GM21390 (cell line): ENCODE data around the gene ABR.
"Not testable (repeated sequence)": the region's sequence is repeated elsewhere in the genome, so short reads cannot be mapped to it uniquely, and the experiment has no call there.

Source experiments
- ATAC-seq: cut with Tn5 transposase; IDR thresholded peaks from one replicate; pipeline ENCODE4 v1.9.1; 2021; ENCODE audit not compliant: unreplicated experiment

ABR gene

DNA sequence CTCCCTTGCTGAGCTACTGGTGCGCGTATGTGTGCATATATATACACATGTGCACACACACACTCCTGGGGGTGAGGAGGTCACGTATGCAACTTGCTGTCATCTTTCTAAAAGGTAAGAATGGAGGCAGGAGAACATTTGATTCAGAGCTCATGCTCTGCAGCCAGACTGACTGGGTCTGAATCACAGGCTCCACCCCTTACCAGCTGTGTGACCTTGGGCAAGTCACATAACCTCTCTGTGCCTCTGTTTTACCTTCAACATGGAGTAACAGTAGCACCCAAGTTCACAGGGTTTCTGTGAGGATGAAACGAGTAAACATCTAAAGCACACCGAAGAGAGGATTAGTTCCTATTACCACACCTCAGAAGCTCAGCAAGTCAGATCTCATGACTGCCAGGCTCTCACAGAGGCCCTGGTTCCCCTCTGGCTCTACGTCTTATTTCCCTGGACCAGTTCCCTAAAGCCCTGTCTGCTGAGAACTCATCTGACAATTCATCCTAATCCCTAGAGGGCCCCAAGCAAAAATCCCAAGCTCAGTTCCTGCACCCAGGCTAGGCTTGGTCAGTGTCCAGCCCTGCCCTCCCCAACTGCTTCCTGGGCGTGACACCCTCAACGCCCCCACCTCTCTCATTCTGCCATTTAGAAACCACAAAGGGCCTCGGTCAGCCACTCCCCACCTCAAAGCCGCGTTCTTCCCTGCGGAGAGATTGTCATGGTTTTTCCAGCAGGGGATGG is 28.7 kb downstream of the ABR start:
- no peak for ATAC-seq

DNA sequence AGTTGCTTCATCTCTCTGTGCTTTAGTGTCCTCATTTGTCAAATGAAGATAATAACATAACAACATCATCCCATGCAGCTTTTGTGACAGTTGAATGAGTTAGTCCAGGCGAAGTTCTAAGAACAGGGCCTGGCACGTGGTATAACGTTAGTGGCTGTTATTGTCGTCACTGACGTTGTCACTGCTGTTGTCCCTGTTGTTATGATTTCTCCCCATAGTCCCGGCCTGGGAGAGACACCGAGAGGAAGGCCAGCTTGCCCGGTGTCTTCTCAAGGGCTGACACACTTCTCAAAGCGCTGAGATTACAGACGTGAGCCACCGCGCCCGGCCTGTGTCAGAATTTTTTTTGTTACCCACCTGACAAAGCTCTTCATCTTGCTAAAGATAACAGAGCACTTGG is 29.9 kb downstream of the ABR start:
- no peak for ATAC-seq

DNA sequence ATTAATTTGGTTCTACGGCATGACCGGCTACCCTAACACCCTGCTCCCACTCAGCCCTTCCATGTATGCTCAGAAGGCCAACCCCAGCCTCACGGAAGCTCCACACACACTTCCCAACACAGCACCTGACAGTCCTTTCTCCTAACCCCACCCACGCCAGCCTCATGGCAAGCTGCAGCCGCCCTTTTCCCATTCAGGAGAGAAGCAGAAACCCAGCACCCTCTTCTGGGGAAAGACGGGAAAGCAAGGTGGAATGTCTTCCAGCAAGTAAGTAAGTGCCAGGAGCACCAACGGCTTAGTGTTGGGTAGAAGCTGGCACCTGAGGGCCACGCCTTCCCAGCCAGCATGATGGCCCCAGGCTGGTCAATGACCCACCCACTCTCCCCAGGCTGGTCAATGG is 32.1 kb downstream of the ABR start:
- no peak for ATAC-seq

DNA sequence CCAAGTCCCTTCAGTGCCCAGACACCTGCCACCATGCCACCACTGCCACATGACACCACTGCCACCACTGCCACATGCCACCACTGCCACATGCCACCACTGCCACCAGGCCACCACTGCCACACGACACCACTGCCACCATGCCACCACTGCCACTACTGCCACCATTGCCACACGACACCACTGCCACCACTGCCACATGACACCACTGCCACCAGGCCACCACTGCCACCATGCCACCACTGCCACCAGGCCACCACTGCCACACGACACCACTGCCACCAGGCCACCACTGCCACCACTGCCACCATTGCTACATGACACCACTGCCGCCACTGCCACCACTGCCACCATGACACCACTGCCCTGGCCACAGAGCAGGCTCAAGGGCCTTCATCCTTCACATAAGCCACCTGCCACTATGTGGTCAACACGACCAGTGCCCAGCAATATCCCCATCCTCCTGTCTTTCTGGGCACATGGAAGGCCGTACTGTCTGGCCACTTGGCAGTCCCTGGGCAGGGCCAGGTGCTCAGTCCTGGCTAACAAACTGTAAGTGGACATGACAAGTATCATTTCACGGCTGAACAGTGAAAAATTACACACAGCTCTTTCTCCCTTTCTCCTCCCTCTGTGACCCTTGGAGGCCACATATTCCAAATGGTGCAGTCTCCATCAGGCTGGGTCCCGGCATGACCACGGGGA is 33.1 kb downstream of the ABR start:
- no peak for ATAC-seq

DNA sequence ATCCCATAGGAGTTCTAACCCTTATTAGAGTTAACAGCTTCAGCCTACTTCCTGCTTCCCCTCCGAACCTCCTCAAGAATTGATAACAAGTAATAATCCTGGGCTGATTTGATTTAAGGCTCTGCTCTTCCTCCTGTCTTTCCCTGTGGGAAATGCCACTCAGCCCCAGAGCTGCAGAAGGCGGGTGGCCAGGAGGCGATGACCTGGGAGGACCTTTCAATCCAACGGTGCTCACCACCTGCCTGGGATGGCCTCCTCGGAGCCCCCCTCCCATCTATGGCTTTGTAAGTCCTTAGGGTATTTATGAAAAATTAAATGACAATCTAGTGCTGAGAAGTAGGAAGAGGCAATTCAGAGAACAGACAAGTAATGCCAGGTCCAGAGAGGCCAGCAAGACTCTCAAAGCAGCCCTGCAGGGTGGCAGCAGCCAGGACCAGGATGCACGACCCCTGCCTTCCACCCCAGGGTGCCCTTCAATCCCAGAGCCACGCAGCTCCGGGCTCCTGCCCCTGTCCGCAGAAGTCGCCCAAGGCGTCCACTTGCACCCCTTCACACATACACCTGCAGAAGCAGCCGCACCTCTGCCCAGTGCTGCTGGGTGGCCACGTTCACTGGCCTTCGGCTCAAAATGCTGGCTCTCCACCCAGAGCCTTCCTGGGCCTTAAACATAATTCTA is 34.3 kb downstream of the ABR start:
- no peak for ATAC-seq

DNA sequence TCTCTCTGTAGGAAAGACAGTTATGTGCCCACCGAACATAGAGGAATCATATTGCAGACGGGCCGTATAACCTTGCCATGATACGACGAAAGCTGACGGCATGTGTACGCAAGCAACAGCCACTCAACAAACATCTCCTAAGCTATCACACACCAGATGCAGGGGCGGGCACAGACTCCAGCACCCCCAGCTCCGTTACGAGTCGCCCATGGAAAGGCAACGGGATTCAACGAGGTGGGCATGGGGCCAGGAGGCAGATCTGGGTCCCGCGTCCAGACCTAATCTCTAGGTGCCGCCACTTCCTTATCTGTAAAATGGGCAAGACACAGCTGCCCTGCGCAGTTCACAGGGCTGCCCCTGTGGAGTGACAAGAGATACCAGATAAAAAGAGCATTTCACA is 35.6 kb downstream of the ABR start:
- ATAC-seq: no peak

DNA sequence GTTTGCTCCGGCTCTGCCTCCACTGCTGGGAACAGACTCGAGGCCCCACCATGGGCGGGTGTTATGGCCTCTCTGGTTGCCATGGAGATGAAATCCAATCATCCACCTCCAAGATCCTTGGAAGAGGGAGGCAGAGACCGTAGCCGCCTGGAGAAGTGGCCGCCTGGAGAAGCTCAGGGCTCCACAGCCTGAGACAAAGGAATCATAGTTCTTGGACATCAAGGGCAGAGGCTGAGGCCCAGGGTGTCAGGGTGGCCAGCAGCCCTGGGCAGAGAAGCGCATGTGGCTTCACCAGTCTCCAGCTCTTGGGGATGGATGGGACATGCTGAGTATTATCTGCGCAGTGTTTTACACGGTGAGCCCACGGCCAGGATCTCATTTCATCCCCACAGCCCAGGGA is 36.2 kb downstream of the ABR start:
- ATAC-seq: no peak

DNA sequence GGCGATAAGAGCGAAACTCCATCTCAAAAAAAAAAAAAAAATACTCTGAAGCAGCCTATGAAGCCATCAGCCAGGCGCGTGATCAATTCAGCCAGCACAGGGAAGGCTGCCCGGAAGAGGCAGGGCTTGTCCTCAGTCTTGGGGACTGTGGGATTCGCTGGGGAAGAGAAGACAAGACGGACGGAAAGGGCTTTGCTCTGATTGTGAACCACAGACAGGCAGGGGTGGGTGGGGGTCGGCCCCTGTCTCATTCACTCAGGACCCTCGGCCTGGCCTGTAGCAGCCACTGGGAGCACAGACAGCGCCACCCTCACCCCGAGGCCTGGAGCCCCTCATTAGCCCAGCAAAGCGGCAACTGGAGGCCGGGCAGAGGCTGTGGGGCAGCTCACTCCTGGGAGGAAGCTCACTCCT is 37.2 kb downstream of the ABR start:
- ATAC-seq: no peak

DNA sequence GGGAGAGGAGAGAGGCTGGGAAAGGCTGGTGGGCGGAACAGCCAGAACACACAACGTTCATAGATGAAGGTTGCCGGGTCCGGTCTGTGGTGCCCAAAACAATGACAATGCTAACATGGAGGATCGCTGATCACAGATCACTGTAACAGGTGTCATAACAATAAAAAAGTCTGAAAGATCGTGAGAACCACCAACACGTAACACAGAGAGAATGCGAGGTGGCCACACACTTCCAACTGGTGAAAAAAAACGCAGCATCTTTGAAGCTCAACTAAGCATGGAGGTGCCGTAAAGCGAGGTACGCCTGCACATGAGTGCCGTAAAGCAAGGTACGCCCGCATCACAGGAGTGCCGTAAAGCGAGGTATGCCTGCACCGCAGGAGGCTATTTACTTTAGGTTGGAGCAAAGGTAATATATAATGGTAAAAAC is 42.3 kb downstream of the ABR start:
- no peak for ATAC-seq

DNA sequence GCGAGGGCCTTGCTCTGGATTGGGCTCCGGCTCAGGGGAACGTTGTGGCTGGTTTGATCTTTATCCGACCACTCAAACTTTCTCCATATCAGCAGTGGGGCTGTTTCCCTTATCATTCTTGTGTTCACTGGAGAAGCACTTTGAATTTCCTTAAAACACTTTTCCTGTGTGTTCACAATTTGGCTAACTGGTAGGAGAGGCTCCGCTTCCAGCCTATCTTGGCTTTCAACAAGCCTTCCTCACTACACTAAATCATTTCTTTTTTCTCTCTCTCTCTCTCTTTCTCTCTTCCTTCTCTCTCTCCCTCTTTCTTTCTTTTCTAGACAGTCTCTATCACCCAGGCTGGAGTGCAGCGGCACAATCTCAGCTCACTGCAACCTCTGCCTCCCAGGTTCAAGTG is 43.0 kb downstream of the ABR start:
- no peak for ATAC-seq

DNA sequence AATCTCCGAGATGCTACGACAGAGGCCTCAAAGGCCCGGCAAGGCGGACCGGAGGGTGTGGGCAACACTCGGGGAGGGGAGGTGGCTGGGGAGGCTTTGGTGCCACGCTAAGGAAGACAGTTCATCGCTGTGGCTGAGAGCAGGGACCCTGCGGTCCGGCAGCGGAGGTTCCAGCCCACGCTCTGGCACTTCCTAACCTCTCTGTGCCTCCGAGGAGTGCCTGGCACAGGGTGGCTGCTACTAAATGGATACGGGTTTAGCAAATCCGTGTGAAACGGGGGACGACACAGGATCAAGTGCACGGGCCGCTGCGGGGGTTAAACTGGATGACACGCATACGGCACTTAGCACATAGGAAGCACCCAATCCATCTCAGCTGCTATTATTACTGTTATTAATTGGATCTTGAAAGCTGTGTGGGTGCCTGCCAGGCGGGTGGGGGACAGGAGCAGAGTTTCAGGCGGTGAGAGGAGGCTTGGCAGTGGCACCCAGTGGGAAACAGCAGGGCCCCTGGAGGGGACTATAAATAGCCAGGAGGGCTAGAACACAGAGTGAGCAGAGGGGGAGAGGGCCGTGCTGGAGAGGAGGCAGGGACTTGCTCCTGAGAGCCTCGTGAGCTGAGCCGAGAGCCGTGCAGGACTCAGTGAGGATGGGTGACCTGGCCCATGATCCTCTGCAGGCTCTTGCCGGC is 45.0 kb downstream of the ABR start:
- no peak for ATAC-seq

DNA sequence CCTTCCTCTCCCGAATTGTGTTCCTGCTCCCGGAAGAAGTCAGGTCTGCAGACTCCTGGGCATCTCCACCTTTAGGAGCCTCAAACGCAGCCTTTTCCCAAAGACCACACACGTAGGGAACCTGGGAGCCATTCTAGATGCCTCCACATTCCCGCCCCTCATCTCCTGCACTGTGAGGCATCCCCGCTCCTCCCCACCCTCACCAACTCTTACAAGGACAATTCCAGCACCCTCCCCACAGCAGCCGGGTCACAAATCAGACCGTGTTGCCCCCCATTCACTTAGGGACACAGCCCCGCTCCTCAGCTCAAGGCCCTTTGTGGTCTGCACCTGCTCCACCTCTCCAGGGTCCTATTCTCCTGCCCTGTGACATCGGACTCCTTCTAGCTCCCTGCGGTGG is 49.6 kb downstream of the ABR start:
- no peak for ATAC-seq

DNA sequence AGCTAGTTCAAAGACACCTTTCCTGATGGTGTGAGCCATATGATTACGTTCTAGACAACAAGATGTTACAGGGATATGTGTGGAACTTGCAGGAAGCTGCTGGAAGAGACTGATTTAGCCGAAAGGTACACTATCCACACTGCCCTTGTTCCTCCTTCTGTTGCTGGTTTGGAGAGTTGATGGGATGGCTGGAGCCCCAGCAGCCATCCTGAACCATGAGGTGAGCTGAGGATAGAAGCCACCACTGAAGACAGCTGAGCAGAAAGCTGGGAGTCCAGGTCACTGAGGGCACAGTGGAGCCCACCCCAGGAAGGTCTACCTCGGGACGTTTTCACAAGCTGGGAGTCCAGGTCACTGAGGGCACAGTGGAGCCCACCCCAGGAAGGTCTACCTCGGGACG is 51.3 kb downstream of the ABR start:
- not testable (repeated sequence) for ATAC-seq

DNA sequence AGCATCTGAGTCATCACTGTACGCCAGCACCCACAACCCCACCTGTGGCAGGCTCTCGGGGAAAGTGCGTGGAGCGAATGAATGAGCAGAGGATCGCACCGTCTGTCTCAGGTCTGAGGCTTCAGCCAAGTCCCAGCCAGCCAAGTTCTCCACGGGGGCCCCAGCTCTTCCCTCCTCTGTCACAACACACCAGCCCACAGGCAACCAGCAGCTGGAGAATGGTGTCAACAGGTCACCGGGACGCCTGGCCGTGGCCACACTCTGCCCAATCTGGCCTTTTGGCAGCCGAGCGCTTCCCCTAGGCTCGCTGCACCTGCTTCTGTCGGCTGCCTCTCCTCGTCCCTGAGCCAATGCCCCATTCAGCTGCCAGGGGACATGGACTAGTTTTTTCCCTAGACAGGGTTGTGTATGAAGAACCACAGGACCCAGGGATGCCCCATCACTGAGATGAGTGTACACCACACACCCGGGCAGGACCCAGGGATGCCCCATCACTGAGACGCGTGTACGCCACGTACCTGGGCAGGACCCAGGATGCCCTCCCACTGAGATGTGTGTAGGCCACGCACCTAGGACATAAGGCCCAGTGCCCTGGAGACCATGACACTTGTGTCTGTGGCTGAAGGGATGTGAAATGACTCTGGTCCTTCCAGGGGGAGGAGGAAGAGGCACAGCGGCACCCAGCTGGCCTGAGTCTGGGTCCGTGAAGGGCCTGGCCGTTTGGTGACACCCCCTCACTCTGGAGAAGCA is 52.8 kb downstream of the ABR start:
- no peak for ATAC-seq

DNA sequence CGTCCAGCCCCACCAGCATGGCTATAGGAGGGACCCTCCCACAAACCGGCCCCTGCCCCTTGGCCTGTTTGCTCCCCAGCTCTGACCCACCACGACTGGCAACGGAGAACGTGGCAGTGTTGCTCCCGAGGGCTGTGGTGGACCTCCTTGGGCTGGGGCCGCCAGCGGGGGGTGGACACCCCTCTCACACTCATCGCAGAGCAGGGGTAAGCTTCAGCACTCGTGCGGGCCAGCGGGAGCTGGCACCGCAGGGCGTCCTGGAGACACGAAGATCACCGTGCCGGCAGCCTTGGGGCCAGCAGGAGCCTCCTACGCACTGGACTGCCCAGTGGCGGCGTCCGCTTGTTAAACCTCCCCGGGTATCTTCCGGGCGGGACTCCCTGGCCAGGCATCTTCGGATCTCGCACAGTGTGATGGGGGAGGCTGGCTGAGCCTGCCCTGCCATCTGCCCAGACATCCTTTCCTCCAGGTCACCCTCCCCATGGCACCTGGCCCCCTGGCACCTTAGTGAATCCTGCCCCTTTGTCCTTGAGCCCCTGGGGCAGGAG is 53.5 kb downstream of the ABR start:
- ATAC-seq: no peak

DNA sequence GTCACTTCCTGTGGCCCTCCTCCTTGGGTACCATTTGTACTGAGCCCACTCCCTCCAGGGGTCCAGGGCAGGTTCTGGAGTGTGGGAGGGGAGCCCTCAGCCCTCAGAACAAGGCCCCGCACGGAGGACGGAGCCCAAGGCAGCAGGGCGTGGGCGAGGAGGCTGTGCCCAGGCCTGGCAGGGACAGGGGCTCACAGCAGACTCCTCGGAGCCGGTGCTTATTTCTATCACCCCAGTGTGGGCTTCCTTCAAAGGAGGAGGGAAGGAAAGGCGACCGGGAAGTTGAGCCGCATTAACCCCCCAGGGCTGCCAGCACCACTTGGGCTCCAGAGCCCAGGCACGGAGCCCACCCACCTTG is 54.0 kb downstream of the ABR start:
- ATAC-seq: no peak

DNA sequence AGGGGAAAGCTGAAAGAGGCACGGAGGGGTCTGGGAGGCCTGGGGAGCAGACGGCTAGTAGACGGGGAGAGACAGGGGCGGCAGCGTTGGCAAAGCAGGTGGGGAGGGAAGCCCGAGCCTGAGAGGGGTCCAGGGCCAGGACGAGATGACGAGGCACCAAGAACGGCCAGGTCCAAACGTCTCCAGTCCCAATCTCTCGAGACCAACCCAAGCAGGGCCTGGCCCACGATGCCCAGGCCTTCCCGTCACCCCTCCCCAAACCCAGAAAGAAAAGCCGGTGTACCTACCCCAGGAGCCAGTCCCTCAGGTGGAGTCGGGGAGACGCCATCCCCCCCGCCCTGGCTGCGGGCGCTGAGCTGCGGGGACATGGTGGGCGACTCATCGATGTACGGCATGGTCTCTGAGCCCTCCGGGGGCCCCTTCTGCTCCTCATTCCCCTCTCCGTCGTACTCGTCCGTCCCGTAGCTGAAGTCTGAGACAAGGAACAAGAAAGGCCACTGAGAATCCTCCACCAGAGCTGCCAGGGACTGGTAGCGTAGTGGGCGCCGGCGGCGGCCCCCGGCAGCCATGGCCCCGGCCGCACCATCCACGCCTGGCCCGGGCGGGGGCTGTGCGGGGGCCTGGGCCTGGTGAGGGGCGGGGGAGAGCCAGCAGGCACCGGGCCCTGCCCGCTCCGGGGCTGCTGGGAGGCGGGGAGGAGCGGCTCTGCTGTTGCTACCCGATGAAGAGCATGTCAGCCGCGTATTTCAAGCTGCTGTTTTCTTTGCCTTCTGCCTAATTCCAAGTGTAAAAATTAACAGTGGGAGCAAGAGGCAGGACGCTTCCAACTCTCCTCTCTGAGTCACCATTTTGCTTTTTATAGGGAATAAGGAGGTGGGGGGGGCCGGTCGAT is 54.6 kb downstream of the ABR start:
- ATAC-seq: no peak

DNA sequence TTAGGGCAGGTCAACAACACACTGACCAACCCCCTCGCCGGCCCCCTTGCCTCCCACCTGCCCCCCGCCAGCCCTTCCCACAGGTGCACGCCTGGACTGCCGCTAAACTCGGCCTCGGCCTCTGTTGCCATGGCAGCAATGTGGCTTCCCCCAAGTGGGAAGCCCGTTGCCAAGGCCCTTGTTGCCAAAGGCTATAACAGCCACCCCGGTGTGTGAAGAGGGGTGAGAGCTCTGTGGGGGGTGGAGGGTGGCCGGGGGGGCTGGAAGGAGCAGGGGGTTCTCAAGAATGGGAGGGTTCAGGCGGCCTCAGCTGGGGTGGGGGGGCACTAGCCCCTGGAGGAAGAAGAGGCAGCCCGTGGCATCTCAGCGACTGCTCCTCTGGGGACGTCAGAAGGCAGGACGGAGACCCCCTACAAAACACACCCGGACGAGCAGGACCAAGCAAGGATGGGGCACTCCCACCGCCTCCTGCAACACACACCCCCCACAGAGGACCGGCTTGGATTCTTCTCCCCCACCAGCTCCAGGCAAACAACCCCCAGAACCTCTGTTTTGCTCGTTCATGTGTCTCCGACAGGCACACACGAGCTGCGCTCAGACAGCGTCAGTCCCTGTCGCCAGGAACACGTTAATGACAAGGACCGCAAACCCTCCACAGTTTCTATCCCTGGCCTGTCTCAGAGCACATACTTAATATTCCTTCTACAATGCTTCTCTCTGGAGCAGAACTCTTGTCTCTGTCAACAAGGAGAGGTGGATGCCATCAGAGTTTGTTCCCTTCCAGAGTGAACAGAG is 55.7 kb downstream of the ABR start:
- no peak for ATAC-seq

DNA sequence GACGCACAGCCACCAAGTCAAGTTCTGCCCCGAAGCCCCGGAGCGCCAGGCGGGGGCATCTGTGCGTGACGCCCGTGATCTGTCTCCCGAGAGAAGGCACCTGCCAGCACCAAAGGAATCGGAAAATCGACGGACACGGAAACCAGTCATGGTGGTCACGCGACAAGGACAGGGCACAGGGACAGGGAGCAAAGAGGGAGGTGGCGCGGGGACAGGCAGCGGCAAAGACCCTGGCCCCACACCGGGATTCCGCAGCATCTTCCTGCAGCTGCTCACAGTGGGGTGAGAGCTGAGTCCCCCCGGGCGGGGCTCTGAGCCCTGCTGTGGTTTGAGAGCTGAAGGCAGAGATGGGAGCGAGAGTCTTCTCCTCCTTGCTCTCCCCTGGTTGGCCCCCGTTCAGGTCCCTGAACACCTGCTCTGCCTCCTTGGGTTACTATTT is 56.4 kb downstream of the ABR start:
- no peak for ATAC-seq
